WI38 (cell line): Measurements from ENCODE around the gene TXNRD1.
"Not testable (repeated sequence)": the region's sequence is repeated elsewhere in the genome, so short reads cannot be mapped to it uniquely, and the experiment has no call there.

Experiments
- H3K4me3 ChIP-seq: 2 replicates; pipeline ENCODE4 v1.5.1; 2011; ENCODE audit warnings: low read depth, mild to moderate bottlenecking, control low read depth, low read length
- TF ChIP-seq, protein P1 (sequence below): IDR thresholded peaks from 2 replicates; pipeline ENCODE4 v1.5.1; 2012; ENCODE audit warnings: low read depth, mild to moderate bottlenecking, control low read depth, low read length

TXNRD1 gene

DNA sequence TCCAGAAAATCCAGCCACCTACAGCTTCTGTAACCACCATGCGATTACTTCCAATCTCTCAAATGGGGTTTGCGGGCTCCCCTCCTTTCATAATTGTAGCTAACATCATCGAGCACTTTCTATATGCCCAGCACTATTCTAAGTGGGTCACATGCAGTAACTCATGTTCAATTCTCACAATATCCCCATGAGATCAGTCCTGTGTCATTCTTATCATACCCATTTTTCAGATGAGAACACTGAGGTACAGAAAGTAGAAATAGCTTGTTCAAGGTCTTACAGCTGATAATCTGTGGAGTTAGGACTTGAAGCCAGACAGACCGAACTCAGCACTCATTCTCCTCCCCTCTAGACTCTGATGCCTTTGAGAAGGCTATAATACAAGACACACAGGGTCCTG lies 162.8 kb downstream of the TXNRD1 start:
- no peak overlapping the region for H3K4me3 ChIP-seq
- TF ChIP-seq, protein P1, sequence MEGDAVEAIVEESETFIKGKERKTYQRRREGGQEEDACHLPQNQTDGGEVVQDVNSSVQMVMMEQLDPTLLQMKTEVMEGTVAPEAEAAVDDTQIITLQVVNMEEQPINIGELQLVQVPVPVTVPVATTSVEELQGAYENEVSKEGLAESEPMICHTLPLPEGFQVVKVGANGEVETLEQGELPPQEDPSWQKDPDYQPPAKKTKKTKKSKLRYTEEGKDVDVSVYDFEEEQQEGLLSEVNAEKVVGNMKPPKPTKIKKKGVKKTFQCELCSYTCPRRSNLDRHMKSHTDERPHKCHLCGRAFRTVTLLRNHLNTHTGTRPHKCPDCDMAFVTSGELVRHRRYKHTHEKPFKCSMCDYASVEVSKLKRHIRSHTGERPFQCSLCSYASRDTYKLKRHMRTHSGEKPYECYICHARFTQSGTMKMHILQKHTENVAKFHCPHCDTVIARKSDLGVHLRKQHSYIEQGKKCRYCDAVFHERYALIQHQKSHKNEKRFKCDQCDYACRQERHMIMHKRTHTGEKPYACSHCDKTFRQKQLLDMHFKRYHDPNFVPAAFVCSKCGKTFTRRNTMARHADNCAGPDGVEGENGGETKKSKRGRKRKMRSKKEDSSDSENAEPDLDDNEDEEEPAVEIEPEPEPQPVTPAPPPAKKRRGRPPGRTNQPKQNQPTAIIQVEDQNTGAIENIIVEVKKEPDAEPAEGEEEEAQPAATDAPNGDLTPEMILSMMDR: no peak

DNA sequence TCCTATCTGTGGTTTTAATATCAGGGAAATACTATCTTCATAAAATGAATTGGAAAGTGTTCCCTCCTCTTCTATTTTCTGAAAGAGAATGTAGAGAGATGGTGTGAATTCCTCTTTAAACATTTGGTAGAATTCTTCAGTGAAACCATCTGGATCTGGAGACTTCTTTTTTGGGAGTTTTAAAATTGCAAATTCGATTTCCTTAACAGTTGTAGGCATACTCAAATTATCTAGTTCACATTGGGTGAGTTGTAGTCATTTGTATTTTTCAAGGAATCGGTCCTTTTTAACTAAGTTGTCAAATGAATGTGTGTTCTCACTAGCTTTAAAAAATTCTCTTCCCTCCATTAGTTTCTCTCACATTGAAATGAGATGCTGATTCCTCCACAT lies 165.8 kb downstream of the TXNRD1 start:
- TF ChIP-seq, protein P1: no peak
- H3K4me3 ChIP-seq: no peak overlapping the region

- TF ChIP-seq, protein P1: peak; percentile 95
- no peak overlapping the region for H3K4me3 ChIP-seq
Observed at GRCh38 chr12:104381731-104382480, 166.3 kb downstream of the TXNRD1 start.

GRCh38 chr12:104384141-104384880 lies 168.7 kb downstream of the TXNRD1 start:
- H3K4me3 ChIP-seq: no peak overlapping the region
- TF ChIP-seq, protein P1: no peak

DNA sequence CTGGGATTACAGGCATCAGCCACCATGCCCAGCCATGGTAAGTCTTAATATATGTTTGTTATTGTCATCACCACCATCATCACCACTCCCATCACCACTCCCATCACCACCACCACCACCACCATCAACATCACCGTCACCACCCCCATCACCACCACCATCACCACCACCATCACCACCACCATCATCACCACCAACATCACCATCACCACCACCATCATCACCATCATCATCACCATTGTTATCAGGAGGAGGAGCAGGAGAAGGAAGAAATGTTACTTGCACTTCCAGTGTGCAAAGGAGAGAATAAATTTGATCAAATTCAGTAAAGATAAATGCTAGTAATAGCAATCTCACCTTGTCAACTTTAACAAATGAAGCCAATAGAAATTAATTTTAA lies 169.9 kb downstream of the TXNRD1 start:
- no peak overlapping the region for H3K4me3 ChIP-seq
- TF ChIP-seq, protein P1: no peak

- no peak overlapping the region for H3K4me3 ChIP-seq
- TF ChIP-seq, protein P1: no peak
Observed at GRCh38 chr12:104386461-104386860, 170.9 kb downstream of the TXNRD1 start.

DNA sequence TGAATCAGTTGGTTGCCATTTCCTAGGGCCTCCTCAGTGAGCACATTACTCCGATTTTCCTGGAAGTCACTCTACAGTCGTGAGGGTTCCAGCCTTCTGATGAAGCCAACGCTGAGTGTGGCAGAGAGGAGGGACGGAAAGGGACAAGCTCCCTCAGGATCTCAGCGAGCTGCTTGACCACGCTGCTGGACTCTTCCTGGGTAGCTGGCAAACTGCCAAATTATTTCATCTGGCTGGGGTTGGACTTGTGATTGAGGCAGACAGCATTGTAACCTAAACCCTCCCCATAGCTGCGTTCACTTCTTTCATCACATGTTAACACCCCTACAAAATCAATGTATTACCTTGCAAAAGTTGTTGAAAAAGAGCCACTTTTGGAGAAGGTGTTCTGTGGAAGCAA lies 171.6 kb downstream of the TXNRD1 start:
- no peak overlapping the region for H3K4me3 ChIP-seq
- TF ChIP-seq, protein P1: no peak

DNA sequence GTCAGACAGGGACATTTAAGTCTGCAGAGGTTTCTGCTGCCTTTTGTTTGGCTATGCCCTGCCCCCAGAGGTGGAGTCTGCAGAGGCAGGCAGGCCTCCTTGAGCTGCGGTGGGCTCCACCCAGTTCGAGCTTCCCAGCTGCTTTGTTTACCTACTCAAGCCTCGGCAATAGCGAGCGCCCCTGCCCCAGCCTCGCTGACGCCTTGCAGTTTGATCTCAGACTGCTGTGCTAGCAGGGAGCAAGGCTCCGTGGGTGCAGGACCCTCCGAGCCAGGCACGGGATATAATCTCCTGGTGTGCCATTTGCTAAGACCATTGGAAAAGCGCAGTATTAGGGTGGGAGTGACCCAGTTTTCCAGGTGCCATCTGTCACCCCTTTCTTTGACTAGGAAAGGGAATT lies 178.5 kb downstream of the TXNRD1 start:
- H3K4me3 ChIP-seq: not testable (repeated sequence)
